GM12892 (cell line): ENCODE measurements around the gene RASSF1.

Source experiments
- POLR2AphosphoS5 ChIP-seq: IDR thresholded peaks from 2 replicates; pipeline ENCODE4 v1.6.1; 2011; ENCODE audit warnings: low read depth, low read length, control low read depth
- TAF1 ChIP-seq: IDR thresholded peaks from 2 replicates; pipeline ENCODE4 v1.6.1; 2011; ENCODE audit warnings: low read depth, mild to moderate bottlenecking, control low read depth, low read length, borderline replicate concordance

- TF ChIP-seq TAF1, result no peak
- no peak for TF ChIP-seq POLR2AphosphoS5
Measured at GRCh38 chr3:50365080-50365841, 24.6 kb upstream of the RASSF1 start.
